T47D (cell line): Measurements from ENCODE around the gene OTOA.
"Not testable (repeated sequence)": the region's sequence is repeated elsewhere in the genome, so short reads cannot be mapped to it uniquely, and the experiment has no call there.

Experiments used
- DNase-seq, 2 experiments: peaks; one replicate each; pipeline versions ENCODE4 v3.0.0 to v3.0.0-alpha.2; 2011 to 2012; ENCODE audit warnings: low read depth in 1 of 2, low spot score in 1 of 2
- JUND ChIP-seq: IDR thresholded peaks from 2 replicates; pipeline ENCODE4 v1.6.1; 2012; ENCODE audit warnings: low read depth
- in situ Hi-C: cut with HindIII; loops from 2 replicates; pipeline ENCODE4 v1.10.0; 2016; ENCODE audit warnings: low sequenced_read_pairs, low pct_unique_long_range_greater_than_20kb

OTOA gene

GRCh38 chr16:21703589-21704174 is 39.9 kb downstream of the OTOA start:
- DNase-seq, result no peak
- in situ Hi-C loops, result no loop called here
- no peak for TF ChIP-seq JUND

GRCh38 chr16:21704266-21704665 is 40.5 kb downstream of the OTOA start:
- no peak for DNase-seq
- TF ChIP-seq JUND, result no peak
- in situ Hi-C loops, result no loop called here

DNA sequence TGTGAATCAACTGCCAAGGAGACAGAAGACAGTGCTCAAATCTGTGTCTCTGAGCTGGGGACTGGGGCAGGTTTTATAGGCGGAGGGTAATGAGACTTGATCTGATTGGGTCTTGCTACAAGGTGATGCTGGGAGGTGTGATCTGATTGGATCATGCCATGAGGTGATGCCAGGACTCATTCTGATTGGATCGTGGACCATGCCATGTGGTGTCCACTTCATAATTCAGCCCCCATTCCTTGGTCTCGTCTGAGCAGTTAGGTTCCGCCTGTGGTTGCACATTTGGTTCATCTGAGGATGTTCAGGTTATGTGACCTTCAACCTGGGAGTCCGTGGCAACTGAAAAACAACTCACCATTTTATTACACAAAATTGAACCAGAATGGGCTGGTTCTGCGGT is 41.0 kb downstream of the OTOA start:
- no peak for TF ChIP-seq JUND
- peak in 1 of 2 experiments; percentile 15 for DNase-seq
- in situ Hi-C loops, result no loop called here

DNA sequence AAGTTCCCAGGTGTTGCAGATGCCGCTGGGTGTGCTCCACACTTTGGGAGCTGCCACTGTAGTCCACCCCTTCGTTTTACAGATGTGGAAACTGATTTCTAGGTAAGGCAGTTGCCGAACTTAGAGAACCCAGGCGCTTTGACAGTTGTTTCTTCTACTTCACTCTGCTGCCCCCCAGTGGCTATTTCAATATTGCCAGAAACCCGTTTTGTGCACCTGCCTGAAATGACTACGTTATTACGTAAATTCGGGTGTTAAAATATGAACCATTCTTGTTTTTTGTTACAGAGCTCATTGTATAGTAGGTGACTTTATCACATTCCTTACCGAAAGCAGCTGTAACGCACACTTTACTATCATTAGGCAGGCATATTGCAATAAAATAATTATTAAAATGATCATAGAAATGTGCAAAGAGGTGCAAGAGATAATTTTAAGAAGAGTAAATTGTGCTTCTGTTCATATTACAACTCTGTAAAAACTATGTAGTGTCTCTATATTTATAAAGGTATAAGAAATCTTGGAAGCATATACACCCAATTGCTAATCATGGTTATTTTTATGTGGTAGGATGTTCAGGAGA is 44.9 kb downstream of the OTOA start:
- no peak for TF ChIP-seq JUND
- DNase-seq, result peak; percentile 75 to 81
- in situ Hi-C loops, result no loop called here

DNA sequence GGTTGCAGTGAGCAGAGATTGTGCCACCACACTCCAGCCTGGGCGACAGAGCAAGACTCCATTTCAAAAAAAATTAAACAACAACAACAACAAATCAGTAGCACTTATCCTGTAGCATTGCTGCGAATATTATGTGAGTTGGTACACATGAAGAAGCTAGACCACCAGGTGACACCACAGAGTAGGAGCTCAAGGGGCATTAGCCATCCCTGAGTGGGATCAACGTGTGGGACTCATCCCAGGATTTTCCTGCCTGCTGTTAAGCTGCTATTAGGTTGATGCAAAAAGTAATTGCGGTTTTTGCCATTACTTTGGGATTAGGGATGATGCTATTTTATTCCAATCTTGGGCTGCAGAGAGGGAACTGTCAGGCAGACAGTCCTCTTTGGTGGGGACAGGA is 47.2 kb downstream of the OTOA start:
- no peak for TF ChIP-seq JUND
- no peak for DNase-seq
- in situ Hi-C loops, result no loop called here

DNA sequence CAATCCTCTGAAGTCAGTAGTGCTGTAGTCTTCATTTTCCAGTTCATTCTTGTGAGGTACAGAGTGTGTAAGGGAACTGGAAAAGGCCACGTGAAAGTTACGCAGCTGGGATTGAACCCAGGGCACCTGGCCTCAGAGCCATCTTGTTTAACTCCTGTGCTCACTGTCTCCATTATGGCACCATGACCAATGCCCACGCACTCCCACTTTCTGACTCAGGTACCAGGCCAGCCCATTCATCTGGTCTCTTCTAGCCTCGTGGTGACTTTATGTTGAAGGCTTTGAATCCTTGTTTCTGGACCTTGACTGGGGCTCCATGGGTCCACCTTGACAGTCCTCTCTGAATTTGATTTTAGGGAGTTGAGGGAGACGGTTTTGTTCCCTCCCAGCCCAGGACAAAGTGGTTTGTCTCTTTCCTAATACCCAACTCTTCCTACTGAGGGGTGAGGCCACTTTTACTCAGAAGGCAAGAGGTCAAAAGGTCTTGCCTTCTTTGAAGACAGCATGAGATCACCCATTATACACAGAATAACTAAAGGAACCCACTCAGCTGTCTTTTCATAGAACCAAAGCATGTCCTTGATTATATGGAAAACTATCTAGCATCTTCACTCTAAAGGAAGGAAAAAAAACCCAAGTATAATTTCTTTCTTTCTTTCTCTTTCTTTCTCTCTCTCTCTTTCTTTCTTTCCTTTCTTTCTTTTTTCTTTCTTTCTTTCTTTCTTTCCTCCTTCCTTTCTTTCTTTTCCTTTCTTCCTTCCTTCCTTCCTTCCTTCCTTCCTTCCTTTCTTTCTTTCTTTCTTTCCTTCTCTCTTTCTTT is 50.0 kb downstream of the OTOA start:
- in situ Hi-C loops, result no loop called here

DNA sequence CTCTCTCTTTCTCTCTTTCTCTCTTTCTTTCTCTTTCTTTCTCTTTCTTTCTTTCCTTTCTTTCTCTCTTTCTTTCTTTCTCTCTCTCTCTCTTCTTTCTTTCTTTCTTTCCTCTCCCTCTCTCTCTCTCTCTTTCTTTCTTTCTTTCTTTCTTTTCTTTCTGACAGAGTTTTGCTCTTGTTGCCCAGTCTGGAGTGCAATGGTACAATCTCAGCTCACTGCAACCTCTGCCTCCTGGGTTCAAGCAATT is 50.5 kb downstream of the OTOA start:
- in situ Hi-C loops, DNase-seq: not testable (repeated sequence)

More for the DNA sequence above, 50.0 kb downstream of the OTOA start:
- TF ChIP-seq JUND, result no peak
- no peak for DNase-seq

DNA sequence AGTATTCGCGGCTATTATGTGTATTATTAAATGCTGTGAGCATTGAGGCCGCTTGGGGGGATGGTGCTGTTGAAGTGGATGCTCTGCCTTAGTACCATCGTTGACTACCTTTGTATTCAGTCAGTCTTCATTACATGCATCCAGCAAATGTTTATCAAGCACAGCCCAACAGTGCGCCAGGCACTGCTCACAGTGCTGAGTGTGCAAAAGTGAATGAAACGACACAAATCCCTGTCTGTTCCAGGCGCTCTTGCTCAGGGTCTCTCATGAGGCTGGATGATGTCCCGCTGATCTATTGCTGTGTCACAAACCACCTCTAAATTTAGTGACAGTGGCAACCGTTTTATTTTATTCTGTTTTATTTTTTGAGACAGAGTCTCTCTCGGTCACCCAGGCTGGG is 53.8 kb downstream of the OTOA start:
- DNase-seq, result no peak
- TF ChIP-seq JUND, result no peak
- in situ Hi-C loops, result no loop called here

DNA sequence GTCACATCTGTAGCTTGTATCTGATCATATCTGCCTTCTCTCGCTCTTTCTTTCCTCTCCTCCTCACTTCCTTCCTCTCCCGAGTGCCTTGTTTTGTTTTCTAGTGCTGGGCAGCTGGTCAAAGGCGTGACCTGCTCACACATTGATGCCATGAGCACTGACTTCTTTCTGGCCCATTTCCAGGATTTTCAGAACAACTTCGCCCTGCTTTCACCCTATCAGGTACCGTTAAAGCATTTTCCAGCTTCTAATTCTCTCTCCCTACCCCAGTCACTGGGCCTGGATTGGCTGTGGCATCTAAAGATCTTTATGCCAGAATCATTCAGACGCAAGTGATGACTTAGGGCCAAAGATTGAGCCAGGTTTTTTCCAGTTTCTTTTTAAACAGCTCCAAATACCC is 55.5 kb downstream of the OTOA start:
- in situ Hi-C loops, result no loop called here
- DNase-seq, result no peak
- TF ChIP-seq JUND, result no peak

- DNase-seq, result no peak
- no peak for TF ChIP-seq JUND
- in situ Hi-C loops, result no loop called here
Measured at GRCh38 chr16:21720533-21720932, 56.8 kb downstream of the OTOA start.

DNA sequence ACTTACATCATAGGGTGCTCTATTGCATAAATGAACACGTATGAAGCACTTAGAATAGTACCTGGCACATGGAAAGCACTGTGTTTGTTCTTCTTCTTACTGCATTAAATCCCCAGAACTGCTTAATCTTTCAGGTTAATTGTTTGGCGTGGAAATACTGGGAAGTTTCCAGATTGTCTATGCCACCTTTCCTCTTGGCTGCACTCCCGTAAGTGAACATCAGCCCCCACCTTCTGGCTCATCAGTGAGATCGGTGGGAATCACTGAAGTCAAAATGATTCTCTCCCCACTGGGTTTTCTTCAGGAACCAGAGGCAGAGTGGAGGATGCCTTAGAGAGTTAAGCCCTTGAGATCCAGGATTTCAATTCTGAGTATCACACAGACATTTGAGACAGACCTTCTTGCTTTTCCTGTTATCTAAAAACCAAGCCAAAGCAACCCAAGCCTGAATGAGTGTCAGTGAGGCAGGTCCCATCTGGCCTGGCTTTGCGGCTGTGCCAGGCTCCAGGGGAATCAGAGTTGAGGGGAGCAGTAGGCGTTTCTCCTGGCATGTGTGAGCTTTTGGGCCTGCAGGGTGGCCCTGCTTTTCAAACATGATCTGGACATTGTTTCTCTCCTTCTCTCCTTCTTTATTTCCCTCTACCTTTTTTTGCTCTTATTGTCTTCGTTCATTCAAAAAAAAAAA is 59.1 kb downstream of the OTOA start:
- no peak for TF ChIP-seq JUND
- in situ Hi-C loops, result no loop called here
- no peak for DNase-seq

- in situ Hi-C loops, result no loop called here
- TF ChIP-seq JUND, result no peak
- DNase-seq, result no peak
Measured at GRCh38 chr16:21723532-21723931, 59.8 kb downstream of the OTOA start.

GRCh38 chr16:21727344-21727743 is 63.6 kb downstream of the OTOA start:
- in situ Hi-C loops, result no loop called here
- no peak for TF ChIP-seq JUND
- DNase-seq, result no peak

- in situ Hi-C loops, result not testable (repeated sequence)
Measured at GRCh38 chr16:21731233-21731632, 67.5 kb downstream of the OTOA start.

DNA sequence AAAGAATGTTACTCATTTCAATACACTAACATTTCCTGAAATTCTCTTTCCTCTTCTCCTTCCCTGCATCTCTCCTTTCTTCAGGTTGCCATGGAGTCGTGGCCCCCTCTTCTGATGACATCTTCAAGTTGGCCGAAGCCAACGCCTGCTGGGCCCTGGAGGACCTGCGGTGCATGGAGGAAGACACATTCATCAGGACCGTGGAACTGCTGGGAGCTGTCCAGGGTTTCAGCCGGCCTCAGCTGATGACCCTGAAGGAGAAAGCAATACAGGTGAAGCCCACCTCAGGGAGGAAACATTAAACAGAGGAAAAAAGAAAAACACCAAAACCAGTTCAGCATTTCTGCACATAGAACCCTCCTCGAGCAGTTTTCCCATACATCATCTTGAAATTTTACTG is 76.9 kb downstream of the OTOA start:
- DNase-seq, in situ Hi-C loops: not testable (repeated sequence)

More at GRCh38 chr16:21731233-21731632, 67.5 kb downstream of the OTOA start:
- not testable (repeated sequence) for DNase-seq

DNA sequence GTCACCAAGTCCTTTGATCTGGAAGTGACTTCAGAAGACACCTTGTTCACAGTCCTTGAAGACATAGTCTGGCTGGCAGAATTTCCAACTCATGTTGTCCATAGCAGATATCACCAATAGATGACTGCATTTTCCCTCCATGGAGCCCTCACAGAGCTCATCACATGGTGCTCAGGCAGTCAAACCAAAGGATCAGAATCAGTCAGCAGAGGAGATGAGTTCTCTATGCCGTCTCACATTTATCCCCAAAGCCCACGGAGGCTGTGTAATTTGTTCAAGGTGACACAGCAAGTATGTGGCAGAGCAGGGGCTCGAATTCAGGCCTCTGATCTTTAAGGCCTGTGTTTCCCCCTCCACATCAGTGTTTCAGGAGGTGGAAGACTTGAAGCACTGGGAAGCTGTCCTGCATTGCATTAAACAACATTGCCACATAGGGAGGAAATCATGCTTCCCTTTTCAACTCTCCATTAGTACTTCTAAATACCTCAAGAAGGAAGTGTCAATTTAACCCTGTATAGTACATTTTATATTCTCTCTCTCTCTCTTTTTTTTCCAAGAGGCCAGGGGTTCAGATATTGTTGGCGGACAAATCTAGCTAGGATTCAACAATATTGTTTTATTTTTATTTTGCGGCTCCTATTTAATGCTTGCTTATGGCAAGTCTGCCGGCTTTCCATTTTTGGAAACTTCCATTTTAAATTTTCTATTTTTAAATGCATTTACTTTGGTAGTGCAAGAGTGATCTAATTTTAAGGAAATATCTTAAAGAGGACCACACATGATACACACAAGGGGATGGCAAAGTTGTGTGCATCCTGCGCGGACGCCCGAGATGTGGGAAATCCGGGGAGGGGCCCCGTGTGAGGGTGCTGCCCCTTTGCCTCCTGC is 92.7 kb downstream of the OTOA start:
- in situ Hi-C loops, result not testable (repeated sequence)

More for the DNA sequence above, 92.7 kb downstream of the OTOA start:
- not testable (repeated sequence) for DNase-seq
